Measurements from ENCODE around the gene FANK1. TPM values are rescaled to one million over a fixed set of nuclear protein-coding genes. Genes with fewer than 3 reads are reported as not detected.

FANK1 gene
- total and polyA plus RNA-seq, 2 donors from 2014 or later: 8.6 to 13.4 TPM

DNA sequence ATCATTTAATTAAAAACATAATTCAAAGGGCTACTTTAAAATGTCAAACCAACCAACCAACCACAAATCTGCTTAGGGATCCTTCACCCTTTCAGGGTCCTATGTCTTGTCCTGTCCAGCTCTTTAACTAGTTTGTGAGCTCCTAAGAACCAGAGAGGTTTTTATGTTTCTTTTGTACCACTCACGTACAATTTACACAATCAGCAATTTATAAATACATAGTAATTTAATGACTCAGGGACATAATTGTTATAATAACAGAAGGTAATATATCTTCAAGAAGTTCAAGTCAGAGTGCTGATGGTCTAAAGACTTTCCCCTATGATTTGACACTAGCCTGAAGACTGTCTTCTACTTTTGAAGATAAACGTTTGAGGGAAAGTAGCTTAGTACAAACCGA lies 31.2 kb upstream of the FANK1 start:
- Histone ChIP-seq H3K27me3 (ENCODE audit: control insufficient read depth, insufficient read depth, low read length) (no peaks in the 10 kb centered on the region), H3K9me3 (ENCODE audit: control insufficient read depth in 2 of 3, insufficient read depth in 1 of 3, low read length in 3 of 3) (no peaks in the 10 kb centered on the region), H3K27ac (ENCODE audit: low read depth in 2 of 2, low read length in 2 of 2) (no peak overlapping the region), H3K4me3 (ENCODE audit: low read length in 3 of 3) (no peak overlapping the region), H3K36me3 (ENCODE audit: control insufficient read depth in 2 of 3, insufficient read depth in 3 of 3, low read length in 3 of 3) (peaks cover 0 to 20% (median 8%) of the 10 kb centered on the region in 3 donors), H3K4me1 (ENCODE audit: control insufficient read depth in 2 of 3, insufficient read depth in 2 of 3, low read depth in 1 of 3, low read length in 3 of 3) (no peaks in the 10 kb centered on the region), H3K9ac (ENCODE audit: low read length in 3 of 3) (no peak overlapping the region)
- TF ChIP-seq, protein P1, sequence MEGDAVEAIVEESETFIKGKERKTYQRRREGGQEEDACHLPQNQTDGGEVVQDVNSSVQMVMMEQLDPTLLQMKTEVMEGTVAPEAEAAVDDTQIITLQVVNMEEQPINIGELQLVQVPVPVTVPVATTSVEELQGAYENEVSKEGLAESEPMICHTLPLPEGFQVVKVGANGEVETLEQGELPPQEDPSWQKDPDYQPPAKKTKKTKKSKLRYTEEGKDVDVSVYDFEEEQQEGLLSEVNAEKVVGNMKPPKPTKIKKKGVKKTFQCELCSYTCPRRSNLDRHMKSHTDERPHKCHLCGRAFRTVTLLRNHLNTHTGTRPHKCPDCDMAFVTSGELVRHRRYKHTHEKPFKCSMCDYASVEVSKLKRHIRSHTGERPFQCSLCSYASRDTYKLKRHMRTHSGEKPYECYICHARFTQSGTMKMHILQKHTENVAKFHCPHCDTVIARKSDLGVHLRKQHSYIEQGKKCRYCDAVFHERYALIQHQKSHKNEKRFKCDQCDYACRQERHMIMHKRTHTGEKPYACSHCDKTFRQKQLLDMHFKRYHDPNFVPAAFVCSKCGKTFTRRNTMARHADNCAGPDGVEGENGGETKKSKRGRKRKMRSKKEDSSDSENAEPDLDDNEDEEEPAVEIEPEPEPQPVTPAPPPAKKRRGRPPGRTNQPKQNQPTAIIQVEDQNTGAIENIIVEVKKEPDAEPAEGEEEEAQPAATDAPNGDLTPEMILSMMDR (IDR thresholded peaks at IDR 0.05; ENCODE audit: borderline replicate concordance, extremely low read depth, insufficient read depth): no peak
- intact Hi-C loops (cut with DNase I): no loop called here
- FAIRE-seq (no peak), DNase-seq (no peak)

DNA sequence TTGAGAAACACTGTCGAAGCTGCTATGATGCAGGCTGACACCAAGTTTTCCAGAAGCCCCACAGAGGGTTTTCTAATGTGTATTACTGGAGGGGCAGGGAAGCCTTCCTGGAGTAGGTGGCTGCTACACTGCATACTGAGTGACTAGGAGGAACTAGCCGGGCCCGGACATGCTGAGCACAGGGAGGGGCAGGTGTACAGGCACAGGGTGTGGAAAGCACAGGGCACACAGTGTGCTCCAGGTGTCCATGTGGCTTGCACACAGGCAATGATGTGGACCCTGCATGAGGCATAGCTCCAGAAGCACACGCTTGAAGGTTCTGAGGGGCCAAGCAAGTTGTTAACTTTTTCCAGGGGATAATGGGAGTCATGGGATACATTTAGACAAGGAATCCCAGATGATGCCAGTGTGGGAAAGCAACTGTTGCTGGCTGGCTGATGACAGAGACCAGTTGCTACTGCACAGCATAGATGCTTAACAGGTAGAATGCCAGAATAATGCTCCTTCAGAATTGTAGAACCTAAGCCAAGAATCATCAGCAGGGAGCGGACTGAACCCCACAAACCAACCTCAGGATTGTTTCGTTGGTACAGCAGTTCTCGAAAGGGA lies 29.8 kb upstream of the FANK1 start:
- Histone ChIP-seq H3K27ac (ENCODE audit: low read depth in 2 of 2, low read length in 2 of 2) (no peak overlapping the region), H3K27me3 (ENCODE audit: control insufficient read depth, insufficient read depth, low read length) (no peaks in the 10 kb centered on the region), H3K9ac (ENCODE audit: low read length in 3 of 3) (no peak overlapping the region), H3K36me3 (ENCODE audit: control insufficient read depth in 2 of 3, insufficient read depth in 3 of 3, low read length in 3 of 3) (peaks cover 0 to 20% (median 8%) of the 10 kb centered on the region in 3 donors), H3K9me3 (ENCODE audit: control insufficient read depth in 2 of 3, insufficient read depth in 1 of 3, low read length in 3 of 3) (no peaks in the 10 kb centered on the region), H3K4me1 (ENCODE audit: control insufficient read depth in 2 of 3, insufficient read depth in 2 of 3, low read depth in 1 of 3, low read length in 3 of 3) (no peaks in the 10 kb centered on the region), H3K4me3 (ENCODE audit: low read length in 3 of 3) (no peak overlapping the region)
- FAIRE-seq (no peak), DNase-seq (no peak)
- intact Hi-C loops (cut with DNase I): no loop called here
- TF ChIP-seq, protein P1 (IDR thresholded peaks at IDR 0.05; ENCODE audit: borderline replicate concordance, extremely low read depth, insufficient read depth): no peak

DNA sequence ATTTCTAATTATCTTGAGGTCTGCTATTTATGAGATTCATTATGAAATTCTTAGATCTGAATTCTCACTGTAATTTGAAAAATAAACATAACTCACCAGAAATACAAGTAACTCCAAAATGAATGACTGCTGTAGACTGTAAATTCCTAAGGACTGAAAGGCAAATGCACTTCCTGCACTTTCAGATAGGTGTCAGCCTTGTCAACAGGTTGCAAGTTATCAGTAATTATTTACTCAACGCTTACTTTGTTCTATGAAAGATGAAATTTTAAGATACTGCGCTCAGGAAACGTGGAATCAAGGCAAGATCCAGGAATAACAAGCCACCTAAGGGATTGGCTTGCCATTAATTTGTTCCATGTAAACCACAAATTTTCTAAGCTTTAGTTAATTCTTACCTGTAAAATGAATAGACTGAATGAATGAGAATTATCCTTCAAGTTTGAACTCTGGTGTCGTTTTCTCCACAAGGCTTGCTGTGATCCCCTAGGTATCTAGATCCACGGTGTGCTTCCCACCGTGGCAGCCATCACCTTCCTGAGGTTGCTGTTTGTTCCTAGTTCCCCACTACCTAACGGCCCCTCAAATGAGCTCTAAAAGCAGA lies 27.9 kb upstream of the FANK1 start:
- no peak overlapping the region for H3K9ac ChIP-seq (ENCODE audit: low read length in 3 of 3)
- peaks cover 0 to 20% (median 8%) of the 10 kb centered on the region in 3 donors for H3K36me3 ChIP-seq (ENCODE audit: control insufficient read depth in 2 of 3, insufficient read depth in 3 of 3, low read length in 3 of 3)
- no peaks in the 10 kb centered on the region for H3K27me3 ChIP-seq (ENCODE audit: control insufficient read depth, insufficient read depth, low read length)
- DNase-seq (peak in 2 of 5 donors; percentile 38 to 50), FAIRE-seq (peak; percentile 60)
- no peaks in the 10 kb centered on the region for H3K4me1 ChIP-seq (ENCODE audit: control insufficient read depth in 2 of 3, insufficient read depth in 2 of 3, low read depth in 1 of 3, low read length in 3 of 3)
- intact Hi-C loops (cut with DNase I): no loop called here
- H3K27ac ChIP-seq (ENCODE audit: low read depth in 2 of 2, low read length in 2 of 2): no peak overlapping the region
- TF ChIP-seq, protein P1 (IDR thresholded peaks at IDR 0.05; ENCODE audit: borderline replicate concordance, extremely low read depth, insufficient read depth): peak; percentile 88
- no peaks in the 10 kb centered on the region for H3K9me3 ChIP-seq (ENCODE audit: control insufficient read depth in 2 of 3, insufficient read depth in 1 of 3, low read length in 3 of 3)
- H3K4me3 ChIP-seq (ENCODE audit: low read length in 3 of 3): no peak overlapping the region

Measured in kidney (tissue), 14 donors.